IMR-90 (cell line): ENCODE measurements around the gene ADAP1. TPM values are rescaled to one million over a fixed set of nuclear protein-coding genes. Genes with fewer than 3 reads are reported as not detected.

Experiments
- ATAC-seq: fragments of 200-7000 bp; cut with Tn5 transposase; 2 replicates; pipeline ENCODE4 v1.9.1; 2020; ENCODE audit warnings: low read depth, mild to moderate bottlenecking, moderate library complexity
- BruUV-seq: library from RNA; stranded (reverse); fragments of 400-500 nt; replicated peaks from 2 replicates; lab custom pipeline; 2021; lab: Mats Ljungman, UMichigan
- CTCF ChIA-PET: fragments of 300-600 bp; formaldehyde crosslinking; extraction: SDS; loops from one replicate; lab custom pipeline; 2021; ENCODE audit warnings: antibody characterized with exemption; lab: Yijun Ruan, JAX
- POLR2A ChIA-PET: fragments of 300-600 bp; sonication (Branson Sonifier 250); formaldehyde crosslinking; loops from one replicate; lab custom pipeline; 2022; ENCODE audit warnings: antibody characterized with exemption; ENCODE audit not compliant: unreplicated experiment; lab: Charles Lee
- DNase-seq: peaks from one replicate; pipeline ENCODE4 v3.0.0; 2013
- H2AFZ ChIP-seq: replicated peaks from 2 replicates; pipeline ENCODE3; 2013; ENCODE audit warnings: low read length, mild to moderate bottlenecking; ENCODE audit not compliant: poor library complexity
- H2AK5ac ChIP-seq: 2 replicates; pipeline ENCODE4 v1.6.1; 2013; ENCODE audit warnings: low read depth, low read length, inconsistent platforms
- H2AK9ac ChIP-seq: replicated peaks from 2 replicates; pipeline ENCODE3; 2013; ENCODE audit warnings: mild to moderate bottlenecking, low read depth, low read length, moderate library complexity; ENCODE audit not compliant: poor library complexity
- H2BK120ac ChIP-seq: 2 replicates; pipeline ENCODE4 v1.6.1; 2013; ENCODE audit warnings: low read depth, low read length, inconsistent platforms
- H2BK15ac ChIP-seq: 3 replicates; pipeline ENCODE4 v1.6.1; 2013; ENCODE audit warnings: low read depth, low read length, inconsistent platforms
- H2BK20ac ChIP-seq: 2 replicates; pipeline ENCODE4 v1.6.1; 2013; ENCODE audit warnings: low read depth, mild to moderate bottlenecking, inconsistent platforms, low read length, moderate library complexity
- H2BK5ac ChIP-seq: 2 replicates; pipeline ENCODE4 v1.6.1; 2013; ENCODE audit warnings: mild to moderate bottlenecking, low read depth, low read length, inconsistent platforms; ENCODE audit not compliant: poor library complexity, severe bottlenecking
- H3K14ac ChIP-seq: replicated peaks from 2 replicates; pipeline ENCODE4 v1.6.1; 2013; ENCODE audit warnings: low read depth, low read length, inconsistent platforms
- H3K18ac ChIP-seq: 2 replicates; pipeline ENCODE4 v1.6.1; 2013; ENCODE audit warnings: low read depth, low read length, control low read depth
- H3K23ac ChIP-seq: 2 replicates; pipeline ENCODE4 v1.6.1; 2013; ENCODE audit warnings: low read depth, low read length, inconsistent platforms
- H3K27ac ChIP-seq: 2 replicates; pipeline ENCODE4 v1.5.1; 2013; ENCODE audit warnings: mild to moderate bottlenecking, control low read depth, low read length; ENCODE audit not compliant: insufficient read depth
- H3K27me3 ChIP-seq: 2 replicates; pipeline ENCODE4 v1.6.1; 2013; ENCODE audit warnings: low read length; ENCODE audit not compliant: control insufficient read depth, insufficient read depth
- H3K36me3 ChIP-seq: 2 replicates; pipeline ENCODE4 v1.6.1; 2013; ENCODE audit warnings: low read length, mixed read lengths; ENCODE audit not compliant: control insufficient read depth, insufficient read depth
- H3K4ac ChIP-seq: 2 replicates; pipeline ENCODE4 v1.6.1; 2013; ENCODE audit warnings: low read depth, low read length, inconsistent platforms
- H3K4me1 ChIP-seq: 2 replicates; pipeline ENCODE4 v1.6.1; 2013; ENCODE audit warnings: low read length, mixed read lengths; ENCODE audit not compliant: control insufficient read depth, insufficient read depth
- H3K4me2 ChIP-seq: 2 replicates; pipeline ENCODE4 v1.6.1; 2013; ENCODE audit warnings: low read depth, mild to moderate bottlenecking, control low read depth, low read length, moderate library complexity
- H3K4me3 ChIP-seq: 2 replicates; pipeline ENCODE4 v1.5.1; 2013; ENCODE audit warnings: low read depth, mild to moderate bottlenecking, control low read depth, low read length, moderate library complexity; ENCODE audit not compliant: insufficient read depth
- H3K56ac ChIP-seq: 2 replicates; pipeline ENCODE4 v1.6.1; 2013; ENCODE audit warnings: low read length, inconsistent platforms; ENCODE audit not compliant: insufficient read depth; ENCODE audit errors: extremely low read depth
- H3K79me1 ChIP-seq, 2 experiments: 2 replicates each; pipeline ENCODE4 v1.6.1; 2013; ENCODE audit warnings: low read length in 2 of 2, inconsistent platforms in 1 of 2, low read depth in 1 of 2
- H3K9ac ChIP-seq: 2 replicates; pipeline ENCODE4 v1.6.1; 2013; ENCODE audit warnings: low read depth, low read length, control low read depth
- H3K9me1 ChIP-seq: 2 replicates; pipeline ENCODE4 v1.6.1; 2013; ENCODE audit warnings: low read length, inconsistent platforms; ENCODE audit not compliant: insufficient read depth
- H3K9me3 ChIP-seq: 2 replicates; pipeline ENCODE4 v1.6.1; 2013; ENCODE audit warnings: low read length; ENCODE audit not compliant: control insufficient read depth, insufficient read depth
- H4K20me1 ChIP-seq: 2 replicates; pipeline ENCODE4 v1.6.1; 2013; ENCODE audit warnings: low read length, inconsistent platforms; ENCODE audit not compliant: insufficient read depth
- H4K5ac ChIP-seq: 2 replicates; pipeline ENCODE4 v1.6.1; 2013; ENCODE audit warnings: mild to moderate bottlenecking, low read depth, low read length, control low read depth
- H4K8ac ChIP-seq, 2 experiments: 2 replicates each; pipeline ENCODE4 v1.6.1; 2013; ENCODE audit warnings: low read depth in 2 of 2, low read length in 2 of 2, control low read depth in 1 of 2, inconsistent platforms in 1 of 2
- H4K91ac ChIP-seq: 2 replicates; pipeline ENCODE4 v1.6.1; 2013; ENCODE audit warnings: low read depth, low read length, inconsistent platforms; ENCODE audit not compliant: insufficient read depth
- BHLHE40 ChIP-seq: fragments of 150-350 bp; IDR thresholded peaks from 2 replicates; pipeline ENCODE4 v1.6.1; 2016; ENCODE audit warnings: mild to moderate bottlenecking, low read depth, low read length
- CEBPB ChIP-seq: IDR thresholded peaks from 2 replicates; pipeline ENCODE4 v1.6.1; 2012; ENCODE audit warnings: low read depth, low read length, improper control_type of control experiment
- CHD1 ChIP-seq: IDR thresholded peaks from 2 replicates; pipeline ENCODE4 v1.6.1; 2012; ENCODE audit warnings: low read depth, low read length, improper control_type of control experiment
- ELK1 ChIP-seq: fragments of 150-350 bp; IDR thresholded peaks from 2 replicates; pipeline ENCODE4 v1.6.1; 2016; ENCODE audit warnings: low read depth, mild to moderate bottlenecking, low read length, moderate library complexity, borderline replicate concordance
- FOS ChIP-seq: fragments of 150-350 bp; IDR thresholded peaks from 2 replicates; pipeline ENCODE4 v1.6.1; 2016; ENCODE audit warnings: low read depth, low read length
- MAFK ChIP-seq: IDR thresholded peaks from 2 replicates; pipeline ENCODE4 v1.6.1; 2012; ENCODE audit warnings: low read depth, low read length, improper control_type of control experiment
- MAZ ChIP-seq: IDR thresholded peaks from 2 replicates; pipeline ENCODE4 v1.6.1; 2012; ENCODE audit warnings: low read depth, mild to moderate bottlenecking, low read length, improper control_type of control experiment, moderate library complexity, borderline replicate concordance
- MXI1 ChIP-seq: IDR thresholded peaks from 2 replicates; pipeline ENCODE4 v1.6.1; 2012; ENCODE audit warnings: low read depth, mild to moderate bottlenecking, low read length, moderate library complexity, borderline replicate concordance
- NFE2L2 ChIP-seq: fragments of 150-350 bp; IDR thresholded peaks from 2 replicates; pipeline ENCODE4 v1.6.1; 2016; ENCODE audit warnings: low read depth, mild to moderate bottlenecking, low read length
- POLR2A ChIP-seq: IDR thresholded peaks from 2 replicates; pipeline ENCODE4 v1.6.1; 2012; ENCODE audit warnings: mild to moderate bottlenecking, low read depth, low read length
- RAD21 ChIP-seq: IDR thresholded peaks from 2 replicates; pipeline ENCODE4 v1.6.1; 2012; ENCODE audit warnings: low read length, improper control_type of control experiment
- RCOR1 ChIP-seq: IDR thresholded peaks from 2 replicates; pipeline ENCODE4 v1.6.1; 2012; ENCODE audit warnings: mild to moderate bottlenecking, low read length, improper control_type of control experiment; ENCODE audit not compliant: insufficient replicate concordance
- RFX5 ChIP-seq: IDR thresholded peaks from 2 replicates; pipeline ENCODE4 v1.8.0; 2012; ENCODE audit warnings: low read depth, mild to moderate bottlenecking, low read length, moderate library complexity
- SMC3 ChIP-seq: fragments of 150-350 bp; IDR thresholded peaks from 2 replicates; pipeline ENCODE4 v1.6.1; 2016; ENCODE audit warnings: low read depth, mild to moderate bottlenecking, antibody characterized with exemption, low read length, moderate library complexity
- WGBS, 2 experiments: methylation state at CpG; one replicate each; pipeline versions ENCODE4 v1.1.5 to v1.1.7; 2013; ENCODE audit warnings: missing lambda C conversion rate in 2 of 2; ENCODE audit not compliant: insufficient read length in 1 of 2; ENCODE audit errors: extremely low coverage in 2 of 2; 5-methylcytosine and 5-hydroxymethylcytosine counted together
- dilution Hi-C: fragments of 300-500 bp; cut with HindIII; formaldehyde crosslinking; loops from one replicate; pipeline ENCODE4 v1.14.3; 2018; ENCODE audit warnings: low sequenced_read_pairs; ENCODE audit not compliant: unreplicated experiment
- in situ Hi-C: fragments of 300-500 bp; cut with MboI; formaldehyde crosslinking; loops from 3 replicates; pipeline ENCODE4 v1.14.3; 2019; ENCODE audit warnings: low sequenced_read_pairs, inconsistent platforms, mixed read lengths
- intact Hi-C: fragments of 100-400 bp; cut with micrococcal nuclease; formaldehyde crosslinking; loops from 2 replicates; pipeline ENCODE4 v1.10.0; 2022
- polyA plus RNA-seq, 3 experiments: library from polyadenylated mRNA; depleted of rRNA; stranded (reverse); fragments of >200 nt; gene quantifications; 2 replicates each; pipeline ENCODE4 v1.2.3, GENCODE V29; 2012; ENCODE audit warnings: low replicate concordance in 1 of 3
- total RNA-seq: library from RNA; depleted of rRNA; stranded (reverse); fragments of >200 nt; gene quantifications from 2 replicates; pipeline ENCODE4 v1.2.3, GENCODE V29; 2012
- TF ChIP-seq, protein P1 (sequence below): fragments of 150-350 bp; IDR thresholded peaks from 2 replicates; pipeline ENCODE4 v1.6.1; 2017; ENCODE audit warnings: mild to moderate bottlenecking, antibody characterized with exemption, low read length, low read depth
- TF ChIP-seq, protein P2 (sequence below): conservative IDR thresholded peaks from 2 replicates; pipeline ENCODE4 v1.5.1; 2012; ENCODE audit warnings: mild to moderate bottlenecking, low read depth, low read length, improper control_type of control experiment

ADAP1 gene
- total and polyA plus RNA-seq, 2 of the 4 experiments (the other 2 are of a cell fraction) = 1.4 to 2.0 TPM

- Histone ChIP-seq H2AK5ac (no peak overlapping the region), H3K4me3 (no peak overlapping the region), H2BK120ac (no peak overlapping the region), H3K4me2 (no peak overlapping the region), H2BK15ac (no peak overlapping the region), H2AK9ac (no peak overlapping the region), H4K20me1 (no peaks in the 10 kb centered on the region), H4K5ac (no peak overlapping the region), H3K36me3 (no peaks in the 10 kb centered on the region), H3K79me1 (no peaks in the 10 kb centered on the region), H3K27ac (no peak overlapping the region), H3K4ac (no peak overlapping the region), H4K91ac (no peak overlapping the region), H3K4me1 (peaks cover 7% of the 10 kb centered on the region), H2BK5ac (no peak overlapping the region), H3K9me3 (no peaks in the 10 kb centered on the region), H3K18ac (no peak overlapping the region), H2BK20ac (no peak overlapping the region), H3K56ac (no peak overlapping the region), H3K14ac (no peak overlapping the region), H4K8ac (no peak overlapping the region), H2AFZ (no peak overlapping the region), H3K9ac (no peak overlapping the region), H3K9me1 (no peaks in the 10 kb centered on the region), H3K27me3 (no peaks in the 10 kb centered on the region), H3K23ac (no peak overlapping the region)
- ChIA-PET POLR2A (no interaction called here), CTCF (no interaction called here)
- in situ Hi-C loops (no loop called here), dilution Hi-C loops (no loop called here), intact Hi-C loops (no loop called here)
- TF ChIP-seq, protein P1, sequence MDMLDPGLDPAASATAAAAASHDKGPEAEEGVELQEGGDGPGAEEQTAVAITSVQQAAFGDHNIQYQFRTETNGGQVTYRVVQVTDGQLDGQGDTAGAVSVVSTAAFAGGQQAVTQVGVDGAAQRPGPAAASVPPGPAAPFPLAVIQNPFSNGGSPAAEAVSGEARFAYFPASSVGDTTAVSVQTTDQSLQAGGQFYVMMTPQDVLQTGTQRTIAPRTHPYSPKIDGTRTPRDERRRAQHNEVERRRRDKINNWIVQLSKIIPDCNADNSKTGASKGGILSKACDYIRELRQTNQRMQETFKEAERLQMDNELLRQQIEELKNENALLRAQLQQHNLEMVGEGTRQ = no peak
- TF ChIP-seq RCOR1 (no peak), POLR2A (no peak), NFE2L2 (no peak), SMC3 (no peak), MXI1 (no peak), ELK1 (no peak), BHLHE40 (no peak), MAZ (no peak), RAD21 (no peak), RFX5 (no peak), MAFK (no peak), CEBPB (no peak), FOS (no peak), CHD1 (no peak)
- TF ChIP-seq, protein P2, sequence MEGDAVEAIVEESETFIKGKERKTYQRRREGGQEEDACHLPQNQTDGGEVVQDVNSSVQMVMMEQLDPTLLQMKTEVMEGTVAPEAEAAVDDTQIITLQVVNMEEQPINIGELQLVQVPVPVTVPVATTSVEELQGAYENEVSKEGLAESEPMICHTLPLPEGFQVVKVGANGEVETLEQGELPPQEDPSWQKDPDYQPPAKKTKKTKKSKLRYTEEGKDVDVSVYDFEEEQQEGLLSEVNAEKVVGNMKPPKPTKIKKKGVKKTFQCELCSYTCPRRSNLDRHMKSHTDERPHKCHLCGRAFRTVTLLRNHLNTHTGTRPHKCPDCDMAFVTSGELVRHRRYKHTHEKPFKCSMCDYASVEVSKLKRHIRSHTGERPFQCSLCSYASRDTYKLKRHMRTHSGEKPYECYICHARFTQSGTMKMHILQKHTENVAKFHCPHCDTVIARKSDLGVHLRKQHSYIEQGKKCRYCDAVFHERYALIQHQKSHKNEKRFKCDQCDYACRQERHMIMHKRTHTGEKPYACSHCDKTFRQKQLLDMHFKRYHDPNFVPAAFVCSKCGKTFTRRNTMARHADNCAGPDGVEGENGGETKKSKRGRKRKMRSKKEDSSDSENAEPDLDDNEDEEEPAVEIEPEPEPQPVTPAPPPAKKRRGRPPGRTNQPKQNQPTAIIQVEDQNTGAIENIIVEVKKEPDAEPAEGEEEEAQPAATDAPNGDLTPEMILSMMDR = no peak
- DNase-seq = no peak
- no TSS peak for BruUV-seq
- WGBS, 2 experiments = 100% methylated on average over 5 of the region's 14 CpGs; no CpG with 5 or more reads in 1 of the 2 experiments
- ATAC-seq = no peak
These were observed 25.2 kb downstream of the ADAP1 start for GRCh38 chr7:929311-929711.
